CMK (cell line): ENCODE data around the gene PARK7.
"Not testable (repeated sequence)": the region's sequence is repeated elsewhere in the genome, so short reads cannot be mapped to it uniquely, and the experiment has no call there.

Source experiments
- DNase-seq: peaks from one replicate; pipeline ENCODE4 v3.0.0-alpha.2; 2010; ENCODE audit warnings: low read depth

The PARK7 gene

DNA sequence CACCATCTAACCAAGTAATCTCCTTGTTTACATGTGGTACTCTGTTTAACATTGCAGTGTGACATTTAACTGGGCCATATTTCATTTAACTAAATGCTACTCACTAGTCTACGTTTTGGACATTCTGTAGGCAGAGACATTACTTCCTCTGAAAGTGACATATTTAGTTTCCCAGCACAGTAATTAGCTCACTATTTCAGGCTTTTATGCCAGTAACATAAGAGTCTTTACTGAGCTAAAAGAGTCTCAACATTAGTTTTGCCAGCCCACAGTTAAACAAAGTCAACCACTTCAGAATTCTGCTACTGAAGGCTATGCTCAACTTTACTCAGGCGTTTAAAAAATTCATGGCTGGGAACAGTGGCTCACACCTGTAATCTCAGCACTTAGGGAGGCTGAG, 18.3 kb upstream of the PARK7 start:
- no peak for DNase-seq

DNA sequence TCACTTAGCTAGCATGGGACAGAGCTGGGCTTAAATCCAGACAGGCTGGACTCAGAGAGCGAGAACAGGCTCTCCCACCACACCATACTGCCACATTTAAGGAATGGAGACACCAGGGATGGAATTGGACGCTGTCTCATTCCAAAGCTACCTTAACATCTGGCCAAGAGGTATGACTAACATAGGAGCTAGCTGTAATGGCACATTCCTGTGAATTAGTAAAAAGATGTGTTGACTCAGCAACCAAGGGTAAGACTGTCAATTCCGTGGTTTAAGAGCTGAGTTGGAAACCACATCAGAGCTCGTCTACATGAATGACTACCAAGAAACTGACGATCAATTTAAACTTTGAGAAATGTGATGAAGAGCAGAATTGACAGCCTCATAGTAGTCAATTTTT, 12.6 kb upstream of the PARK7 start:
- no peak for DNase-seq

DNA sequence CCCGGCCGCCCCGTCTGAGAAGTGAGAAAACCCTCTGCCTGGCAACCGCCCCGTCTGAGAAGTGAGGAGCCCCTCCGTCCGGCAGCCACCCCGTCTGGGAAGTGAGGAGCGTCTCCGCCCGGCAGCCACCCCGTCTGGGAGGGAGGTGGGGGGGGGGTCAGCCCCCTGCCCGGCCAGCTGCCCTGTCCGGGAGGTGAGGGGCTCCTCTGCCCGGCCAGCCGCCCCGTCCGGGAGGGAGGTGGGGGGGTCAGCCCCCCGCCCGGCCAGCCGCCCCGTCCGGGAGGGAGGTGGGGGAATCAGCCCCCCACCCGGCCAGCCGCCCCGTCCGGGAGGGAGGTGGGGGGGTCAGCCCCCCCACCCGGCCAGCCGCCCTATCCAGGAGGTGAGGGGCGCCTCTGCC, 8.7 kb upstream of the PARK7 start:
- DNase-seq = not testable (repeated sequence)

DNA sequence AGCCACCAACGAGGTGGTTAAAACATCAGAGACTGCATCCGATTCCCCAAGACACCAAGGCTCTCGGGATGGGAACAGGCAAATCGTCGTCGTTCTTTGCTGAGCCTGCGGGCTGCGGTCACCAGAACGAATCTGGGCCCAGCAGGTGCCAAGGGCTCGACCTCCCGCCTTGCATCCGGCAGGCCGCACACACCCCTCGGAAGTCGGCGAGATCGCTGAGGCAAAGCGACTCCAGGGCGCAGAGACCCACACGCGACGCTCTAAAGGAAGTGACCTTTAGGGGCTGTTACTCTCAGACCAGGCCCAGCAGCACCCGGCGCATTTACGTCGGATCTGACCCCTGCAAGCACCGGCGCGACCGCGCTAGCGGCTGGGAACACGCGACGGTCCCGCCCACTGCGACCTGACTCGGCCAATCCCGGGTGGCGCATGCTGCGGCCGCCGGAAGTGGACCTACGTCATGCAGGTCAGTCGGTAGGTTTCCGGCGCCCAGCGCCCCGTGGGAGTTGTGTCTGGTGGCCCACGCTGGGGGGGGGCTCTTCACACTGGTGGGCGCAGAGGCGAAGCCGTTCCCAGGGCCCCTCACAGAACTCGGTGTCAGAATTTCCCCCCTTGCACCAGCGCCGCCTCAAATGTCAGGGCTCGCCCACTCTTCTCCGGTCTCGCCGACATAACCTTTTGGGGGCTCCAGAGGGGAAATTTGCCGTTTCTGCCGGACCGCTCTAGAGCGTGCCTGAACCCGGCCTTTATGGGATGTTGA, 7.5 kb upstream of the PARK7 start:
- peak; percentile 100 for DNase-seq

DNA sequence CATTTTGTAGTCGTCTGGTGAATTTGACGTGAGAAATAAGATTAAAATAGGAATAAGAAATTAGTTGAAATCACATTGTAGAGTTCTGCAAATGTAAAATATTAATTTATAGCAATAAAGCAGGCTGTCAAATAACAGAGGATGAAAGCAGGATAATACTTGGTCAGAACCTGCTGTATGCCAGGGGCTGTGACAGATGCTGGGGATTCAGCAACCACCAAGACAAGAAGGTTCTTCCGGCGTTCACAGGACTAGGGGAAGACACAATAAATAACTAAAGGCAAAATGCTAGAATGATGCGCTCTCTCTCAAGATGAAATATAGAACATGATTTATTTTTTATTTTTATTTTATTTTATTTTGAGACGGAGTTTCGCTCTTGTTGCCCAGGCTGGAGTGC, 6.8 kb upstream of the PARK7 start:
- DNase-seq = no peak

DNA sequence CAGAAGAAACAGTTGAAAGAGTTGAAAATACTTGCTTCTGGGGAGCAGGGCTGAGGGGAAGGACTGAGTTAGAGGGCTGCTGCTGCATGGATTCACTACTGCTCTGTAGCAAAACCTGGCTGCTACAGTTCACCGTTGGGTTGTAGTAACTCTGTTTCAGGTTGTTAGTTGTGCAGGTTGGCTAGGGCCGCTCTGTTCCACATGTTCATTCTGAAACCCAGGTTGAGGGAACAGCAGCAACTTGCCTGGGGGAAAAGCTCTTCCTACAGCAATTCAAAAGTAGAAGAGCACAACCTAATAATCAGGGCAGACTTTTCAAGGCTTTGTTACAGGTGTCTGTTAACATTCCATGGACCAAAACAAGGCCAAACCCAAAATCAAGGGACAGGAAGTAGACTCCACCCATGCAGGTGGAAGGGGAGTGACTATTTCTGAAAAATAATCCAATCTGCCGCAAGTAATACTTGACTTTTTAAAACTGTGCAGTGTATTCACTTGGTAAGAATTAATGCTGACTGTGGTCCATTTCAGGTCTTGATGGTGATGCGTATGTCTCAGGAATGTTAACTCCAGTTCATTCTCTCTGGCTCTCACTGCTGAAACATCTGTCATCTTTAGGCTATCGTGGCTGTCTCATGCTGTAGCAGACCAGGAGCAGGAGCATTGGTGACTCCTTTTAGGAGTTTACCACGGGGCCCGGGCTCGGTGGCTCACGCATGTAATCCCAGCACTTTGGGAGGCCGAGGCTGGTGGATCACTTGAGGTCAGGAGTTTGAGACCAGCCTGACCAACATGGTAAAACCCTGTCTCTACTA, 5.1 kb upstream of the PARK7 start:
- no peak for DNase-seq

DNA sequence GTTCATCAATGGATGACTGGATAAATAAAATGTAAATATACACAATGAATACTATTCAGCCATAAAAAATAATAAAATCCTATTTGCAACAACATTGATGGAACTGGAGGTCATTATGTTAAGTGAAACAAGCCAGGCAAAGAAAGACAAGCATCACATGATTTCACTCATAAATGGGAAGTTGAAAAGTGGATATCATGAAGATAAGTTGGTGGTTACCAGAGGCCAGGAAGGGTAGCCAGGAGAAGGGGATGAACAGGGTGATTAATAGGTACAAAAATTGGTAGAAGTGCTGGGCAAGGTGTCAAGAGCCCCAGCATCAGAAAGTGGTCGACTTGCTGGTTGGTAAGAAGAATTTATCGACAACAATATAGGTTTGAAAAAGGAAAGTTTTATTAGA, 1.3 kb upstream of the PARK7 start:
- no peak for DNase-seq

DNA sequence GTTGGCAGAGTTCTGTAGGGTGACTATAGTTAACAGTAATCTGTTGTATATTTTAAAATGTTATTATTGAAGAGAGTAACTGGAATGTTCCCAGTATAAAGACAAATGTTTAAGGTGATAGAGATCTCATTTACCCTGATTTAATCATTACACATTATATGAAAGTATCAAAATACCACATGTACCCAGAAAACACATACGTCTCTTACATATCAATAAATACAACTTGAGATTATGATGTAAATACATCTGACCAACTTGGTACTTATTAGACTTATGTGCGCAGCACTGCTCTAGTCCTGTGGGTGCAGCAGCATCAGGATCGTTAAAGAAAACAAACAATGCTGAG, 670 bp upstream of the PARK7 start:
- no peak for DNase-seq

DNA sequence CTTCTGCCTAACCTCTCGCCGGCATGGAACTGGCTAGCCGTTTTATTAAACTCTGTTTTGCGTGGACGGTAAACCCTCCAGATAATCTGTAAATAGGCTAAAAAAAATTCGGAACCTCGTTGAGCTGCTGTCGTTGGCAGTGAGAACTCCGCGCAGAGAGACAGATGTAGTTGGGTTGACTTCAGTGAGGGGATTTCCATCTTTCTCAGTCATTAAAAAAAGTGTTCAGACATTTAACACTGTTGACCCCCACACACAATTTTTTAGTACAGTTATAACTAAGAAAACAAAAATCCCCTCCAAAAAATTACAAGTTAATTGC, 464 bp downstream of the PARK7 start:
- no peak for DNase-seq

DNA sequence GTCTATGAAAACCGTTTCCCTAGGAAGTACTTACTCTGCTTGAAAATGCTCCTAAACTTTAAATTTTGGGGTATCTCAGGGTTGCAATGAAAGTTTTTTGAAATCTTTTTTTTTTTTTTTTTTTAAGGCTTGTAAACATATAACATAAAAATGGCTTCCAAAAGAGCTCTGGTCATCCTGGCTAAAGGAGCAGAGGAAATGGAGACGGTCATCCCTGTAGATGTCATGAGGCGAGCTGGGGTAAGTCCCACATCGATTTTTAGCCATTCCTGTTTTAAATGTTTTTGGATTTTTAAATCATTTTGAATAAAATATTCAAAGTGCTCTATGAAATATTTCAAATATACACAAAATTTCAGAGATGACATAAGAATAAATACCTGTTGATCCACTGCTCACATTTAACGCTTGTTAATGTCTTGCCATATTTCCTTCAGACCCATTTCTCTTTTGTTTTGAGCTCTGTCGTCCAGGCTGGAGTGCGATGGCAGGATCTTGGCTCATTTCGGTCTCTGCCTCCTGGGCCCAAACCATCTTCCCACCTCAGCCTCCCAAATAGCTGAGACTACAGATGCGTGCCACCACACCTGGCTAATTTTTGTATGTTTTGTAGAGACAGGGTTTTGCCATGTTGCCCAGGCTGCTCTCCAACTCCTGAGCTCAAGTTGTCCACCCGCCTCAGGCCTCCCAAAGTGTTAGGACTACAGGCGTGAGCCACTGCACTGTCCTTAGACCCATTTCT, 1.3 kb downstream of the PARK7 start:
- no peak for DNase-seq

DNA sequence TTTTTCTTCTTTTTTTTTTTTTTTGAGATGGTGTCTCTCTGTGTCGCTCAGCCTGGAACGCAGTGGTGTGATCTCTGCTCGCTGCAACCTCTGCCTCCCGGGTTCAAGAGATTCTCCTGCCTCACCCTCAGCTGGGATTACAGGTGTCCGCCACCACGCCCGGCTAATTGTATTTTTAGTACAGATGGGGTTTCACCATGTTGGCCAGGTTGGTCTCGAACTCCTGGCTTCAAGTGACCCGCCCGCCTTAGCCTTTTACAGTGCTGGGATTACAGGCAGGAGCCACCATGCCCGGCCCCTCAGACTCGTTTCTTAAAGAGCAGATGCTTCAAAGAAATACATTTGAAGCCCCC, 1.8 kb downstream of the PARK7 start:
- DNase-seq = not testable (repeated sequence)

DNA sequence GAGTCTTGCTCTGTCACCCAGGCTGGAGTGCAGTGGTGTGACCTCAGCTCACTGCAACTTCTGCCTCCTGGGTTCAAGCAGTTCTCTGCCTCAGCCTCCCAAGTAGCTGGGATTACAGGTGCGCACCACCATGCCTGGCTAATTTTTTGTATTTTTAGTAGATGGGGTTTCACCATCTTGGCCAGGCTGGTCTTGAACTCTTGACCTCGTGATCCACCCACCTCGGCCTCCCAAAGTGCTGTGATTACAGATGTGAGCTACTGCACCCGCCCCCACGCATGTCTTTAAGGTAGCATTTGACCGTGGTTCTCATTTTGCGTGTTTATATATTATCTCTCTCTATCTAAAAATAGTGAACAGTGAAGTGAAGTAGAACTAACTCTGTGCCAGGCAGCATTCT, 2.3 kb downstream of the PARK7 start:
- DNase-seq = not testable (repeated sequence)

DNA sequence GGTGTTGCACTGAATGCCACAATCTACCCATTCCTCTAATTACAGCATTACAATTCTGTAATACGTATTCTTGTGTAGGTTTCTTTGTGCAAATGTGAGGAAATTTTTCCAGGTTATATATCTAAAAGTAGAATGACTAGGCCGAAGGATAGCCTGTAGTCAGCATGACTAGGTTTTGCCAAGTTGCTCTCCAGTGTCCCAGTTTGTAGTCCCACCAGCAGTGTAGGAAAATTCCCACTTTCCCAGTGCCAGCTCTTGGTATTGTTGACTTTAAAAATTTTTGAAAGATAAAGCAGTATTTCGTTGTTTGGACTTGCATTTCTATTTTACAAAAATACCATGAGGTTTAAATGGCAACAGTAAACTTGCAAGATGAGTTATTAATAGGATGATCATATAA, 3.0 kb downstream of the PARK7 start:
- DNase-seq = no peak

DNA sequence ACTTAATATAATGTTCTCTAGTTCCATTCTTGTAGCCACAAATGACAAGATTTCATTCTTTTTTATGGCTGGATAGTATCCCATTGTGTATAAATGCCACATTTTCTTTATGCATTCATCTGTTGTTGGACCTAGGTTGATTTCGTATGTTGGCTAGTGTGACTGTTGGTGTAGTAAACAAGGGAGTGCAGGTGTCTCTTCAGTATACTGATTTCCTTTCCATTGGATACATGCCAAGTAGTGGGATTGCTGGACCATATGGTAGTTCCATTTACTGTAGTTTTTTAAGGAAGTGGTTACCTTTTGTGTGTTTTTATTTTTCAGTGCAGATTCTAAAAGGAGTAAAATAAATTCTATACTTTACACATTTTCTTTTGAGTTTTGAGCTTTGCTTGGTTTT, 5.7 kb downstream of the PARK7 start:
- no peak for DNase-seq

DNA sequence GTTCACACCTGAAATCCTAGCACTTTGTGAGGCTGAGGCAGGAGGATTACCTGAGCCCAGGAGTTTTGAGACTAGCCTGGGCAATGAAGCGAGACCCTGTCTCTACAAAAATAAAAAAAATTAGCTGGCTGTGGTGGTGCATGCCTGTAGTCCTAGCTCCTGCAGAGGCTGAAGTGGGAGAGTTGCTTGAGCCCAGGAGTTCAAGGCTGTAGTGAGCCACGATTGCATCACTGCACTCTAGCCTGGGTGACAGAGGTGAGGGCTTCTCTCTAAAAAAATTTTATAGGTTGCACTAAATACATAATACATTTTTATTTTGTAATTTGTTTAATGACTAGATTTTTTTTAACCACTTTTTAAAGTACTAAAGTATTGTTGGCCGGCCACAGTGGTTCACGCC, 6.1 kb downstream of the PARK7 start:
- DNase-seq = no peak

DNA sequence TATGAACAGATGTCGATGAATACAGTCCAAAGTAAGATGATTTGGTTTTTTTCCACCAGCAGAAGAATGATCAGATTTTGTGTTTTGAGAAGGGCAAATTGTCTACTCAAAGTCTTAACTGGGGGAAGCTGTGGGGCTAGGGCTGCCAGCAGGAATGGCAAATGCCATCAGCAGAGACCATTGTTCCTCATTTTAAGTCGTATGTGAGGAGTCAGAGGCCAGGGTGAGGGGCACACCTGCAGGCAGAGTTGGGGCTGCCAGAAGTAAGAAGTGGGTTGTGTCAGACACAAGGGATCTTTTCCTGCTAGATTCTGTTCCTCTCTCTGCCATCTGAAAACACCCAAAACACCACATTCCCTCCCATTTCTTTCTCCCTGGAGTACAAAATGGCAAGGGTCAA, 8.7 kb downstream of the PARK7 start:
- no peak for DNase-seq

DNA sequence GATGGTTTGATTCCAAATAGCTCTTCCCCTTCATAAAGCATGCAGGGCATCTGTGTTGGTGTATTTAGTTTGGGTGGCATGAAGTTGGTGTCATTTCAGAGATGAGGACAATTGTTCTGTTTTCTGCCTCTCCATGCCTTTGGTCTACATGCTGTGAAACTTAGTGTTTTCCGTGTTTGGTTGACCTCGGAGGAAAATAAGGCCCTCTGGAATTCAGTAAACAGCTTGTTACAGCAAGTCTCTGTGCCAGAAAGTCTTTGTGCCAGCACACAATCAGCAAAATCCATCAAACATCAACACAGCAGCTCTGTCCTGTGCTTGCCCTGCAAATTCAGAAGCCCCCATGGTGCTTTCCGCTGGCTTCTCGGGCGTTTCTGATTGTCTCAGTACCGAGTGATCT, 9.5 kb downstream of the PARK7 start:
- no peak for DNase-seq

DNA sequence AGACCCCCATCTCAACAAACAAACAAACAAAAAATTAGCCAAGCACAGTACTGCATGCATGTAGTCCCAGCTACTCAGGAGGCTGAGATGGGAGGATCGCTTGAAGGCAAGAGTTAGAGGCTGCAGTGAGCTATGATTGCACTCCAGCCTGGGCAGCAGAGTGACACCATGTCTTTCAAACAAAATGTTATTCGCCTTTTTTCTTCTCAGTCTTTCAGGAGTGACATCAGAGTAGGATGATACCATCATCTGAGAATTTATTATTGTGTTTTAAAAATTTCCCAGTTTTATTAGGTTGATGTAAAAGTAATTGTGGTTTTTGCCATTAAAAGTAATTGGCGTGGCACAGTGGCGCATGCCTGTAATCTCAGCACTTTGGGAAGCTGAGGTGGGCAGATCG, 10.8 kb downstream of the PARK7 start:
- no peak for DNase-seq

DNA sequence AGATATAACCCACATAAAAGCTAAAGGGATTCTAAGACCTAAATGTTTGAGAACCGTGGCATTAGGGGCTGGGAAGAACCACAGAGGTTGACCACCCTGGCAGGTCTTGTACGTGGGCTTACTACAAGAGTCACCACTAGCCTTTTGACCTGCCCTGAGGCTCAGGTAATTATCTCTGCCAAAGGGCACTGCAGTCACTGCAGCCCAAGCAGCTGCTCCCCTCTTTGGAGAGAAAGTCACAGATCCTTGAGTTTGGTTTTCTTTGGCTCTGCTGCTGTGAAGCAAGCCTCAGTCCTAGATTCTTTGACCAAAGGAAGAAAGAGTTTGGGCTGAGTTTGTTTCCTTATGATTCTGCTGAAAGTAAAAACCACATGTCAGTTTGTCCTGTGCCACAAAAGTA, 11.6 kb downstream of the PARK7 start:
- no peak for DNase-seq

DNA sequence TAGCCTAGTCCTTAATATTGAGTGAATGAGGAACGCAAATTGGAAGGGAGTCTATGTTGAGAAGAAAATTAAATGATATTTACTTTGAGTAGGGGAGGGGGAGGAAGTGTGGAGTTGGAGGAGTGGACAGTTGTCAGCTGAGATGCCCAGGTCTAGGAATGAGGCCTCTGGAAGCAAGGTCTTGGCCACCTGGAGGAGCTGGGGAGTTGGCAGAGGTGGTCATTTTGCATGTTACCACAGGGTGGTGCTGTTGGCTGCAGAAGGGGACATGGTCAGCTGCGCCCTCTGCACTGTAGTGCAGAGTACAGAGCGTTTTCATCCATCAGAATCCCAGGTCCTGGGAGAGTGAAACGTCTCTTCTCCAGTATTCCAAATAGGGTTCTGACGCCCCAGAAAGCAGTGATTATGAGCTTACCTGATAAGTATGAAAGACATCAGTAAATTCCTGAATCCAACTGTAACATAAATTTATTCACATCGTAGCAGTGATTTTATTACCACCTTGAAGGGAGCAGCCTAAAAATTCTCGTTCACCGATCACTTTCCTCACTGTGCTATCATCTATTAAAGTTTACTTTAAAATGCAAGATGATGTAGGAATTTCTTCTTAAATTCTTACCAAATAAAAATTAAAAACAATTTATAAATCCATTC, 13.8 kb downstream of the PARK7 start:
- peak; percentile 65 for DNase-seq

DNA sequence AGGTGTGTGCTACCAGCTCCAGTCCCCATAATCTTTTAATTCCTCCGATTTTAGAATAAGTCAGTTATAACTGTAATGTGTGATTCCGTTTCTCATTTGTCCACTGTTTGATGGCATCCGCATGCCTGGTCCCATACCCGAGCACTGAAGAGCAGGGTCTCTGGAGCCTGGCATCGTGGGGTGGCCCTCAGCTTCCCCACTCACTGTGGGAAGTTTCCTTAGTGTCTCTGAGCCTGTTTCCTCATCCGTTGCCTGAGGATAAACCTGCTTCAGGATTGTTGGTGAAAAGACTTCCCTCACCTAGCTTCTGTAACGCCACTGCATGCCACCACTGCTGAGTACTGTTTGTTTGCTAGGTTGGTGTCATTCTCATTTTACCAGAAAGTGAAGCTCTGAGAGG, 19.5 kb downstream of the PARK7 start:
- no peak for DNase-seq

DNA sequence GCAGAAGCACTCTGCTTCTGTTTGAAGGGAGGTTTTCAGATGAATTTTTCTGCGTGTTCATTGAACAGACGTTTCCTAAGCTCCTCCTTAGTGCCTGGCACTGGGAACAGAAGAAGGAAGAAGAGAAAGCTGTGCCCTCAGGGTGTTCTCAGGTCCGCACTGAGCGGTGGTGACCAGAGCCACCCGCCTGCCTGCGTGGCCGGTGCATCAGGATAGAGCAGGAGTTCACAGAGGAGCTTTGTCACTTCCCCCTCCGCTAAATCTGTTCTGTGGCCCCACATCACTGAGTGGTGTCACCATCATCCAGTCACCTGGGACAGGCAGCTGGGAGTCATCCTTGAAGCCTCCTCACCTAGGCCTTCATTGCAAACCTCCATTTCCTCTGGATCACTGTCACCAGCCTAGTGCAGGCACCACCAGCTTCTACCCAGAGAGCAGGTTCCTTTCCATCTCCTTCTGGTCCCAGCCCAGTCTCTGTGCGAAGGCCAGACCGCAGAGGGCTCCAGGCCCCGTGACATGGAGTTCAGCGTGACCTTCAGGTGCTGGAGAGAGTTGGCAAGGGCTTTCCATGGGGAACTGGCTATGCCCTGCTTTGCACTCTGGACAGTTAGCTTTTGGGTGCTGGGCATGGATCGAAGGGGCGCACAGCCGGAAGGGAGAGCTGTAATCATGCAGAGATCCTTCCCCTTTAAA, 21.7 kb downstream of the PARK7 start:
- no peak for DNase-seq
